Small intestine (tissue), 7 donors: ENCODE data around the gene CAPN15. TPM values are rescaled to one million over a fixed set of nuclear protein-coding genes. Genes with fewer than 3 reads are reported as not detected.

Experiments
- DNase-seq, 2 donors: peaks; one replicate each; pipeline versions ENCODE4 v3.0.0 to v3.0.0-alpha.2; 2013
- FAIRE-seq: peaks from 2 replicates; lab custom pipeline; 2012; peaks lifted over from hg19 to GRCh38; lab: Jason Lieb, UNC
- H3K27ac ChIP-seq, 3 donors: one replicate each; pipeline ENCODE4 v1.5.1; 2013; ENCODE audit warnings: low read length in 2 of 3, mild to moderate bottlenecking in 2 of 3, control low read depth in 1 of 3, inconsistent platforms in 1 of 3, low read depth in 1 of 3, moderate library complexity in 1 of 3
- H3K27me3 ChIP-seq, 3 donors: one replicate each; pipeline ENCODE4 v1.6.1; 2013; ENCODE audit warnings: low read length in 3 of 3, inconsistent platforms in 1 of 3; ENCODE audit not compliant: control insufficient read depth in 3 of 3, insufficient read depth in 3 of 3
- H3K36me3 ChIP-seq, 3 donors: one replicate each; pipeline ENCODE4 v1.6.1; 2013; ENCODE audit warnings: low read length in 3 of 3, inconsistent platforms in 1 of 3, low read depth in 1 of 3, mild to moderate bottlenecking in 1 of 3, moderate library complexity in 1 of 3; ENCODE audit not compliant: control insufficient read depth in 3 of 3, insufficient read depth in 2 of 3
- H3K4me1 ChIP-seq, 3 donors: one replicate each; pipeline ENCODE4 v1.6.1; 2013; ENCODE audit warnings: low read length in 2 of 3, inconsistent platforms in 1 of 3, low read depth in 1 of 3, mild to moderate bottlenecking in 1 of 3, moderate library complexity in 1 of 3; ENCODE audit not compliant: control insufficient read depth in 3 of 3, insufficient read depth in 2 of 3
- H3K4me3 ChIP-seq, 3 donors: one replicate each; pipeline ENCODE4 v1.5.1; 2013; ENCODE audit warnings: low read length in 3 of 3, control low read depth in 1 of 3, inconsistent platforms in 1 of 3, low read depth in 1 of 3, mild to moderate bottlenecking in 1 of 3, moderate library complexity in 1 of 3
- H3K9me3 ChIP-seq, 2 donors: one replicate each; pipeline ENCODE4 v1.6.1; 2013; ENCODE audit warnings: low read depth in 1 of 2, low read length in 1 of 2; ENCODE audit not compliant: control insufficient read depth in 2 of 2, insufficient read depth in 1 of 2
- WGBS, 3 donors: extraction: QIAGEN DNeasy Blood & Tissue Kit; methylation state at CpG; one replicate each; pipeline ENCODE4 v1.1.7; 2013; 5-methylcytosine and 5-hydroxymethylcytosine counted together
- polyA plus RNA-seq, 4 donors: library from polyadenylated mRNA; stranded (reverse) in 3 of 4; unstranded in 1 of 4; fragments of 200-250 nt in 3 of 4; fragments of 120-200 nt in 1 of 4; gene quantifications; one replicate each; pipeline versions ENCODE4 v1.2.1 to v1.2.3, GENCODE V29; 2013
- donor health status: healthy with polysubstance abuse.
- donor health status: control.
- donor health status: control.
- donor health status: Bipolar disorder and iron deficiency.
- donor health status: healthy.

The CAPN15 gene
- polyA plus RNA-seq, 4 donors, result 51.3 to 105 (median 70.2) TPM

- no peak overlapping the region for H3K27ac ChIP-seq
- H3K4me1 ChIP-seq, result no peaks in the 10 kb centered on the region
- no peak for FAIRE-seq
- peaks cover 0 to 77% (median 0%) of the 10 kb centered on the region in 3 donors for H3K36me3 ChIP-seq
- no peaks in the 10 kb centered on the region for H3K27me3 ChIP-seq
- no peaks in the 10 kb centered on the region for H3K9me3 ChIP-seq
- 78 to 82% (median 82%) methylated on average over 21 to 24 of the region's 24 CpGs for WGBS, 3 donors
- no peak for DNase-seq
- no peak overlapping the region for H3K4me3 ChIP-seq
These were observed 50.8 kb downstream of the CAPN15 start for GRCh38 chr16:578232-578869.

DNA sequence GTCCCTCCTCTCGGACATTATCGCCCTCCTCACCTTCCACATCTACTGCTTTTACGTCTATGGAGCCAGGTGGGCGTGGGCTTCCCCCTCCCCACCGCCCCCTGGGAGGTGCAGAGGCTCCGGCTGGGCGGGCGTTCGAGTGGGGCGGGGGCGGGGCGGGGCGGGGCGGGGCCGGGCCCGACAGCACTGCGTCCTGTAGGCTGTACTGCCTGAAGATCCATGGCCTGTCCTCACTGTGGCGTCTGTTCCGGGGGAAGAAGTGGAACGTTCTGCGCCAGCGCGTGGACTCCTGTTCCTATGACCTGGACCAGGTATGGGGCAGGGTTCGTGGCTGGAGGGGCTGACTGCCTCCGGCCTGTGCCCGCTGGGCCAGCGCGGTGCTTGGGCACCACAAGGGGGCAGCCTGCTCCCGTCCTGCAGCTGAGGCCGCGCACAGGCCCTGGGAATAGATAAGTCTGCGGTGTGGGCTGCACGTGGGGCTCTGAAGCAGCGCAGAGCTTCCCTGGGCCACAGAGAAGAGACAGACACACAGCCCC is 51.4 kb downstream of the CAPN15 start:
- Histone ChIP-seq H3K27ac (no peak overlapping the region), H3K4me3 (no peak overlapping the region)
- WGBS, 3 donors, result 9 to 14% (median 11%) methylated on average over 29 to 34 of the region's 34 CpGs

DNA sequence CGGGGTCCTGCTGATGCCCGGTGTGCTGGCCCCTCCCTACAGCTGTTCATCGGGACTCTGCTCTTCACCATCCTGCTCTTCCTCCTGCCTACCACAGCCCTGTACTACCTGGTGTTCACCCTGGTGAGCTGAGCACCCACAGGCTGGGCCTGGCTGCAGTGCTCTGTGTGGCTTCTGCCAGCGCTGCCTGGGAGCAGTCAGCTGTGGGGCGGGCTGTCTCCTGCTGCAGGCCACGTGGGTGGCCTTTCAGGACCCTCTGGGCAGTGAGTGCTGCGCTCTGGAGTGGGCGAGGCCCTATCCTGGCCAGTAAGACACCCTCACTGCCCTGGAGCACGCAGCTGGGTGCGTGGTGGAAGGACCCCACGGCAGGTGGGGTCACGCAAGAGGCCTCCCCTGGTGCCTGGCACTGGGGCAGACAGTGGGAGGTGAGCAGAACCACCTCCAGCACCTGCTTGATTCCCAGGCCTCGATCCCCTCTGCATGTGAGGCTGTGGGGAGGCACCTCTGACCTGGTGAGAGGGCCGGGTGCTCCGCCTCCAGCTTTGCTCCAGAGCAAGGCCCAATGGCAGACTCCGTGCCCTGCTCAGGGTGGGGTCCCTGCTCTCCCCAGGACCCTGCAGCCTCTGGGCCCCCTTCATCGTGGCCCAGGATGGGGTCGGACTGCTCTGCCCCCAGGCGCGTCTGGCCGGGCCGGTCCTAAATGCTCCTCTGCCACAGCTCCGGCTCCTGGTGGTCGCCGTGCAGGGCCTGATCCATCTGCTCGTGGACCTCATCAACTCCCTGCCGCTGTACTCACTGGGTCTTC is 52.8 kb downstream of the CAPN15 start:
- Histone ChIP-seq H3K9me3 (no peaks in the 10 kb centered on the region), H3K27ac (no peak overlapping the region), H3K36me3 (peaks cover 0 to 60% (median 0%) of the 10 kb centered on the region in 3 donors), H3K4me1 (no peaks in the 10 kb centered on the region), H3K27me3 (peaks cover 0 to 2% (median 0%) of the 10 kb centered on the region in 3 donors), H3K4me3 (no peak overlapping the region)
- DNase-seq, result no peak
- no peak for FAIRE-seq
- WGBS, 3 donors, result 88 to 94% (median 92%) methylated on average over 19 to 27 of the region's 27 CpGs

More for the DNA sequence above, 51.4 kb downstream of the CAPN15 start:
- peaks cover 0 to 74% (median 0%) of the 10 kb centered on the region in 3 donors for H3K36me3 ChIP-seq
- DNase-seq (peak; percentile 83 to 87), FAIRE-seq (no peak)
- no peaks in the 10 kb centered on the region for H3K4me1 ChIP-seq
- H3K9me3 ChIP-seq, result no peaks in the 10 kb centered on the region
- H3K27me3 ChIP-seq, result no peaks in the 10 kb centered on the region

GRCh38 chr16:580946-581498 is 53.5 kb downstream of the CAPN15 start:
- Histone ChIP-seq H3K36me3 (peaks cover 0 to 53% (median 0%) of the 10 kb centered on the region in 3 donors), H3K27ac (no peak overlapping the region), H3K4me3 (no peak overlapping the region), H3K27me3 (peaks cover 0 to 6% (median 0%) of the 10 kb centered on the region in 3 donors), H3K9me3 (no peaks in the 10 kb centered on the region), H3K4me1 (peaks cover 0 to 2% (median 0%) of the 10 kb centered on the region in 3 donors)
- no peak for DNase-seq
- no peak for FAIRE-seq
- WGBS, 3 donors, result 94 to 98% (median 97%) methylated on average over 19 of the region's 19 CpGs

- H3K4me3 ChIP-seq, result no peak overlapping the region
- DNase-seq (no peak), FAIRE-seq (no peak)
- no peak overlapping the region for H3K27ac ChIP-seq
- peaks cover 0 to 45% (median 0%) of the 10 kb centered on the region in 3 donors for H3K36me3 ChIP-seq
- 90 to 96% (median 93%) methylated on average over 16 to 18 of the region's 18 CpGs for WGBS, 3 donors
- H3K27me3 ChIP-seq, result peaks cover 0 to 12% (median 0%) of the 10 kb centered on the region in 3 donors
- H3K9me3 ChIP-seq, result no peaks in the 10 kb centered on the region
- H3K4me1 ChIP-seq, result peaks cover 0 to 7% (median 0%) of the 10 kb centered on the region in 3 donors
These were observed 54.7 kb downstream of the CAPN15 start for GRCh38 chr16:582218-582613.

- no peak overlapping the region for H3K4me3 ChIP-seq
- peaks cover 0 to 12% (median 0%) of the 10 kb centered on the region in 3 donors for H3K4me1 ChIP-seq
- 87 to 89% (median 88%) methylated on average over 19 to 21 of the region's 21 CpGs for WGBS, 3 donors
- peaks cover 0 to 12% (median 0%) of the 10 kb centered on the region in 3 donors for H3K27me3 ChIP-seq
- H3K9me3 ChIP-seq, result no peaks in the 10 kb centered on the region
- peaks cover 0 to 45% (median 0%) of the 10 kb centered on the region in 3 donors for H3K36me3 ChIP-seq
- no peak overlapping the region for H3K27ac ChIP-seq
- FAIRE-seq, result no peak
- DNase-seq, result no peak
These were observed 55.3 kb downstream of the CAPN15 start for GRCh38 chr16:582614-583331.

DNA sequence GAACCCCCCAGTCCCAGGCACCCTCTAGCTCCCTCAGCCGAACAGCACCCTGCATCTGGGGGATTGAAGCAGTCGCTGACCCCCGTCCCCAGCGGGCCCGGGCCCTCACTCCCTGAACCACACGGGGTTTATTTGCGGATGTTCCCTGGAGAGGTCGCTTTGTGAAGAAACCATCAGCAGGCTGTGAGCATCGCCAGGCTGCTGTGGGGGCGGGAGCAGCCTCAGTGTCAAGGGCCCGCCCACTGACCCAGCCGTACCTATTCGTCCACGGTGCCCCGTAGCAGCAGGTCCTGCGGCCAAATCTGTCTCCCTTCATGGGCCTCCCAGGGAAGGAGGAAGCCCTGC is 55.9 kb downstream of the CAPN15 start:
- FAIRE-seq (no peak), DNase-seq (no peak)
- WGBS, 3 donors, result 72 to 75% (median 73%) methylated on average over 16 of the region's 16 CpGs
- no peak overlapping the region for H3K27ac ChIP-seq
- H3K36me3 ChIP-seq, result peaks cover 0 to 43% (median 0%) of the 10 kb centered on the region in 3 donors
- peaks cover 0 to 12% (median 0%) of the 10 kb centered on the region in 3 donors for H3K27me3 ChIP-seq
- H3K4me1 ChIP-seq, result peaks cover 0 to 17% (median 0%) of the 10 kb centered on the region in 3 donors
- H3K4me3 ChIP-seq, result no peak overlapping the region
- no peaks in the 10 kb centered on the region for H3K9me3 ChIP-seq
